ENCODE measurements around the gene PANX1. TPM values are rescaled to one million over a fixed set of nuclear protein-coding genes. Genes with fewer than 3 reads are reported as not detected.

Gene PANX1
- total RNA-seq, 3 donors from 2014 or later (not counting 1 experiment from before 2014, with no cell fraction given), result 8.6 to 13.6 (median 13.4) TPM

GRCh38 chr11:94141511-94142307 lies 13.1 kb downstream of the PANX1 start:
- Mint-ChIP-seq H3K36me3 (no peaks in the 10 kb centered on the region), H3K4me3 (no peak overlapping the region), H3K9me3 (peaks cover under 1 to 1% of the 10 kb centered on the region in 2 donors), H3K27ac (no peak overlapping the region), H3K4me1 (peaks cover 65 to 69% of the 10 kb centered on the region in 2 donors), H3K27me3 (ENCODE audit: low read depth in 2 of 2) (no peaks in the 10 kb centered on the region)
- Histone ChIP-seq H3K36me3 (ENCODE audit: control insufficient read depth, insufficient read depth, low read length) (no peaks in the 10 kb centered on the region), H3K9me3 (ENCODE audit: control insufficient read depth, insufficient read depth, low read length) (peaks cover 4% of the 10 kb centered on the region), H3K27me3 (ENCODE audit: control insufficient read depth, insufficient read depth, low read length) (no peaks in the 10 kb centered on the region), H3K27ac (ENCODE audit: low read length) (no peak overlapping the region), H3K4me3 (ENCODE audit: low read length) (no peak overlapping the region), H3K4me1 (ENCODE audit: control insufficient read depth, insufficient read depth, low read length) (peaks cover 15% of the 10 kb centered on the region)
- no peak for ATAC-seq
- DNase-seq, result no peak
- no peak for TF ChIP-seq CTCF (IDR thresholded peaks at IDR 0.05)
- intact Hi-C loops (cut with micrococcal nuclease), result no loop called here
- WGBS (ENCODE audit: insufficient coverage), result 97% methylated on average over 11 of the region's 12 CpGs

DNA sequence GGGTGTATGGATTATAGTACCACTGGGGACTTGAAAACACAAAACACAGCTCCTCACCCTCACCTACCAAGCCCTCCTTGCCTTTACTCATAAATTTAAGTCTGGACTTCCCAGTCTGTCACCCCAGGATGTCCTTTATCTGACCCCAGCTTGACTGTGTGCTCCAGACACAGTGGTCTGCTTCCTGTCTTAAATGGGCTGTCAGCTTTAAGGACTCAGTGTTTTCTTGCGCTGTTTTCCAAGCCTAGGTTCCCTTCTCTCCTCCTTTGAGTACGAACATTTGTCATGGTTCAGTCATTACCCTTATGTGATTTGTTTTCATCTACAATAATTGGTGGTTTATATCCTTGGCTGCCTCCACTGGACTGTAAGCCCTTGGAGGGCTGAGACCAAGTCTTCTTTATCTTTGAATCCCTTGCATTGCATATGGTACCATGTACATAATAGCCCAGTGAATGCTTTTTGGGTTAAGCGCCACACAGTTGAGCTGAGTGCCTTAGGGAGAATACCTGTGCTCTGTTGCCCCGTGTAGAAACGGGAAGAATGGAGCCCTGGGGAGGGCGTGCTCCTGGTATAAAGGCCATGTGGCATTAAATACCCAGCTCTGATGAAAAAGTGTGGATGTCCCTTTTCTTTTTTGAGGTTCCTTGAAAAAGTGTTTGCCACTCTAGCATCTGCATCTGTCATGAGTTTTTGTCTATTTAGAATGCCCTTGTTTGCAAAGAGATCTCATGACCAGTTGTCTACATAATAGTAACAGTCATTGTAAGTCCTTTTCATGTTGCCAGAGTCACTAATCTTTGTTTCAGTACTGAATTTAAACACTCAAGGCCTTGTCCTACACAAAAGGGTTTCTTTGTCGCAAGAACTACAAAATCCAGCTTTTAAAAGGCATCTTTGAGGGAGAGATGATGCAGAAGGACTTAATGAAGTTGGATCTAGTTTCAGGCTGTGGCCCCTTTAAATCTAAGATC lies 14.0 kb downstream of the PANX1 start:
- H3K4me1 ChIP-seq (ENCODE audit: control insufficient read depth, insufficient read depth, low read length), result peaks cover 15% of the 10 kb centered on the region
- no peaks in the 10 kb centered on the region for H3K36me3 Mint-ChIP-seq
- DNase-seq (no peak), ATAC-seq (peak in 2 of 3 donors; percentile 18 to 54)
- no peaks in the 10 kb centered on the region for H3K27me3 ChIP-seq (ENCODE audit: control insufficient read depth, insufficient read depth, low read length)
- 99% methylated on average over 6 of the region's 7 CpGs for WGBS (ENCODE audit: insufficient coverage)
- intact Hi-C loops (cut with micrococcal nuclease), result no loop called here
- no peak overlapping the region for H3K27ac ChIP-seq (ENCODE audit: low read length)
- no peak for TF ChIP-seq CTCF (IDR thresholded peaks at IDR 0.05)
- H3K4me3 Mint-ChIP-seq, result no peak overlapping the region
- no peaks in the 10 kb centered on the region for H3K9me3 ChIP-seq (ENCODE audit: control insufficient read depth, insufficient read depth, low read length)
- peaks cover 0 to 2% of the 10 kb centered on the region in 2 donors for H3K27me3 Mint-ChIP-seq (ENCODE audit: low read depth in 2 of 2)
- H3K4me3 ChIP-seq (ENCODE audit: low read length), result no peak overlapping the region
- H3K9me3 Mint-ChIP-seq, result no peaks in the 10 kb centered on the region
- H3K4me1 Mint-ChIP-seq, result peaks cover 66 to 73% of the 10 kb centered on the region in 2 donors
- no peaks in the 10 kb centered on the region for H3K36me3 ChIP-seq (ENCODE audit: control insufficient read depth, insufficient read depth, low read length)
- H3K27ac Mint-ChIP-seq, result peak overlapping the region in 1 of 2 donors; percentile 20

DNA sequence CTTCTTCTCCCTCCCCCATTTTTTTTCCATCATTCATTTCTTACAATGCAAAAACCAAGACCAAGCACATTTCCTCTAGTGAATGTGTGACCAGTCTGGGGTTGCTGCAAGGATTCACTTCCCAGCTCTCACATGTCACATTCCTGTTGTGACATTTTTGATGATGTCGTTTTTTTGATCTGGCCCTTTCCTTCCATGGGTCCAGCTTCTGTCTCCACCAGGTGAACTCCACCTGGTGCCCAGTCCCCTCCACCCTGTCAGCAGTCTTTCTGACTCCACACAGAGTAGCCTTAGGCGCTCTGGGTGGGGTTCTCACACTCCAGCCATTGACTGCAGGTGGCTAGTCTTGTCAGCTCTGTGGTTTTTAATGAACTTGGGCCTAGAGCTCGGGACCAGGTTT lies 15.6 kb downstream of the PANX1 start:
- no peaks in the 10 kb centered on the region for H3K27me3 ChIP-seq (ENCODE audit: control insufficient read depth, insufficient read depth, low read length)
- no peak for DNase-seq
- H3K27ac Mint-ChIP-seq, result peak overlapping the region in 1 of 2 donors; percentile 2
- no peak for TF ChIP-seq CTCF (IDR thresholded peaks at IDR 0.05)
- H3K4me1 Mint-ChIP-seq, result peaks cover 83% of the 10 kb centered on the region in 2 donors
- H3K4me3 ChIP-seq (ENCODE audit: low read length), result no peak overlapping the region
- H3K9me3 Mint-ChIP-seq, result no peaks in the 10 kb centered on the region
- intact Hi-C loops (cut with micrococcal nuclease), result no loop called here
- ATAC-seq, result no peak
- H3K27me3 Mint-ChIP-seq (ENCODE audit: low read depth in 2 of 2), result peaks cover 0 to 3% of the 10 kb centered on the region in 2 donors
- no peaks in the 10 kb centered on the region for H3K36me3 Mint-ChIP-seq
- peaks cover 23% of the 10 kb centered on the region for H3K4me1 ChIP-seq (ENCODE audit: control insufficient read depth, insufficient read depth, low read length)
- H3K4me3 Mint-ChIP-seq, result no peak overlapping the region
- no peak overlapping the region for H3K27ac ChIP-seq (ENCODE audit: low read length)
- H3K9me3 ChIP-seq (ENCODE audit: control insufficient read depth, insufficient read depth, low read length), result no peaks in the 10 kb centered on the region
- H3K36me3 ChIP-seq (ENCODE audit: control insufficient read depth, insufficient read depth, low read length), result no peaks in the 10 kb centered on the region
- WGBS (ENCODE audit: insufficient coverage), result 63% methylated on average over 3 of the region's 3 CpGs
